ENCODE measurements around the gene MSL3B.

MSL3B gene

DNA sequence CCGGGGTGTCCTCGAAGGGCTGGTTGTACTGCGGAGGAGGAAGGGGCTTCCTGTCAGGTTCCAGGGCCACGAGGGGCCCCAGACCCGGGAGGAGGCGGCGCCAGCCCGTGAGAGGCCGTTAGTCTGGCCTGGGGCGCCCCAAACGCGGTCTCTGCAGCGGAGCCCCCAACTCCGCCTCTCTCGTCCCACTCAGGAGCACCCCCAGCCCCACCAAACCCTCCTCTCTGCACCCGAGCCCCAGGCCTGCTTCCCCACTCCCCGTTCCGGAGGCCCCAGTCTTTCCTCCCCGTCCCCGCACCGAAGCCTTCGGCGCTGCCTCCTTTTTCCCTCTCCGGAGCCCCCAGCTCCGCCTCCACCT is 14.3 kb downstream of the MSL3B start:
- DNase-seq (ENCODE audit: extremely low read depth, low read depth), result no peak

DNA sequence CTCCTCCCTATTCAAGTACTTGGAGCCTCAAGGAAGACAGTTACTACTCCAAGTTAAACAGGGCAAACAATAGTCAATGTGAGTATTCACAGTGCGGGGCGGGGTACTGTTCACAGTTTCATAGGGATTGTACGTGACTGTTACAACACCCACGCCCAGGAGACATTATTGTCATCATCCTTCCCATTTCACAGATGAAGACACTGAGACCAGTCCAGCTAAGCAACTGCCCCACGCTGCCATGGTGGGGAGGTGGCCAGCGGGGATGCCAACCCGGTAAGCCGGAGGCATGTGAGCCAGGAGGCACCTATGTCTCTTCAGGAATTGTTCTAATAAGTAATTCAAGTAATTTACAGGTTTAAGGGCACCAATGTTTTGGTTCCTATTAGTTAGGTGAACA is 14.8 kb downstream of the MSL3B start:
- DNase-seq (ENCODE audit: extremely low read depth, low read depth), result no peak

DNA sequence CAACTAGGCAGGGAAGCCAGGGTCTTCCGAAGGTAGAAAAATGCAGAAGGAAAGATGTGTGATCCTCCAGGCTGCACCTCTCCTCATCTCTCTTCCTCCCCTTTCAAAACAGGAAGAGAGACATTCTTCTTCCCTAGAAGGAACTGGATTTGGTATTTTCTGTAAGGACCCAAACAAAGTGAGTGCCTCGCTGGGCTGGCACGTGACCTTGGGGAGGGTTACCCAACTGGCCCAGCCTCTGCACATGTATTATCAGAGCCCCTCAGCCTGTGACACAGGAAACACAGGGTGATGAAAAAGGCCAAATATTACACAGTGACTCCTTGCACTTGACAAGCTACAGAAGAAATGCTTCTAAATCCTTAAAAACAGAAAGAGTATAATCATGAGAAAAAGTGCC is 16.1 kb downstream of the MSL3B start:
- no peak for DNase-seq (ENCODE audit: extremely low read depth, low read depth)

DNA sequence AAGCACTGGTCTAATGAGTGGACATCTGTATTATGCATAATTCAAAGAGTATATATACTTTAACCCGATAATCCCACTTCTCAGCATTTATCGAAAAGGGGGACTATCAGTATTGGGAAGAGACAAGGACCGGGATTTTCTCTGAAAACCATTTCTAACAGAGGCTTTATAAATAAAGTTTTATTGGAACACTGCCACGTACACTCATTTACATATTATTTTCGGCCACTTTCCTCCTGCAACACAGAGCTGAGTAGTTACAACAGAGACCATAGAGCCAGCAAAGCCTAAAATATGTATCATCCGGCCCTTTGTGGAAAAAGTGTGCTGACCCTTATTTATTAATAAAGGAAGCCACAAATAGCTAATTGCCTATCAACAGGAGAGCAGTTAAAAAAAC is 17.0 kb downstream of the MSL3B start:
- no peak for DNase-seq (ENCODE audit: extremely low read depth, low read depth)

DNA sequence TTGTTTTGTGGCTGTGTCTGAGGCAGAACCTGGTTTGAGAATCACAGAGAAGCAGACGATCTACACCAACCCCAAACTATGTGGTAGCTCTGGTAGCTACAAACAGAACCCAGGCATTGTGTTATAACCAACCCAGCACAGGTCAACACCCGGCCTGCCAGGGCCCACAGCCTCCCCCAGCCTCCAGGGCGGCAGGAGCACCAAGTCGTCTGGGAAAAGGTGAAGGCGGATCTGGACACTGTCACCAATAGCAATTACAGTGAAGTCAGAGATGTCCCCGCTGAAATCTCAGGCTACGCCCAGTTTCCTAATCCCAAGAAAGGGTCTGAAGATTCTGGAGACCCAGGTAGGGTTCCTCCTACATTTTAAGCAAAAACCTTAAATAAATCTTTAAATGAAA is 17.4 kb downstream of the MSL3B start:
- DNase-seq (ENCODE audit: extremely low read depth, low read depth), result no peak

DNA sequence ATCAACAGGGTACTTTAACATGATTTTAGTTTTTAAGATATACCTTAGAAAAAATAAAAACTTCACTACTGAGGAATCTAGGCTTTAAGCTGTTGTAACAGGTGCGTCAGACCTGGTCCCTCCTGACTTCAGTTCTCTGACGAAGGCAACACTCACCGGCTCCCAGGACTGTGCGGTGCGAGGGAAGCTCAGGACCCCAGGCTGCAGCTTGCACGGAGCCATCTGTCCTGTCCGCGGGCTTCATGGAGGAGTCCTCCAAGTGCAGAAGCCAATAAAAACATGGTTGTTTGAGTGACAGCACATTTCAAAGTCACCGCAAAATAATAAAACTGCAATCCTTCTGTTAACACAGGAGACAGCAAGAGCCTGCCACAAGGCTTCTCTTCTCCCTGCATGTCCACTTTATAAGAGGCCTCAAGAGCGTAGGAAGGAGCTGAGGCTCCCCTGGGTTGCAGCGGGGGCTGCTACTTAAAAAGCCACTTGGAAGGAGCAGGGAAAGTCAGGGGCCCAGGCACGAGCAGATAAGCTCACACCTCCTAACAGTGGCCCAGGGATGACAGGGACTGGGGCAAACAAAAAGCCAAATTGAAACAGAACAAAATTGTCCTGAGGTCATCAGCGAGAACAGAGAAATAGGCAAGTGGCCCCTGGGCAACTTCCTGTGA is 18.4 kb downstream of the MSL3B start:
- no peak for DNase-seq (ENCODE audit: extremely low read depth, low read depth)

DNA sequence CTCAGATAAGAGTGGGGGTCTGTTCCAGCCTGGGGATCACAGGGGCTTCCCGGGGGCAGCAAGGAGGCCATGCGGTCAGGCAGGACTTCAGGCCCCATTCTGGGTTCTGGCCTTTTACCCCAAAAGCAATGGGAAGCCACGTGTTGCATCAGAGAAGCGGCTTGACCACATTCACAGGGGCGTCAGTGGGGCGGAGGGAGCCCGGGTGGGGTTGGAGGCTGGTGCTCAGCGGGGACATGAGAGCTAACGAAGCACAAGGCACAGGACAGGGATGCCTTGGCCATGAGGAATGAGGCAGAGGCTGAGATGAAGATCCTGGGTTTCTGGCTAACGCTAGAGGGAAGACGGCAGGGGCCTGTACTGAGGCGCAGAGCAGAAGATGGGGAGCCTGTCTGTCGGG is 19.9 kb downstream of the MSL3B start:
- DNase-seq (ENCODE audit: extremely low read depth, low read depth), result no peak

DNA sequence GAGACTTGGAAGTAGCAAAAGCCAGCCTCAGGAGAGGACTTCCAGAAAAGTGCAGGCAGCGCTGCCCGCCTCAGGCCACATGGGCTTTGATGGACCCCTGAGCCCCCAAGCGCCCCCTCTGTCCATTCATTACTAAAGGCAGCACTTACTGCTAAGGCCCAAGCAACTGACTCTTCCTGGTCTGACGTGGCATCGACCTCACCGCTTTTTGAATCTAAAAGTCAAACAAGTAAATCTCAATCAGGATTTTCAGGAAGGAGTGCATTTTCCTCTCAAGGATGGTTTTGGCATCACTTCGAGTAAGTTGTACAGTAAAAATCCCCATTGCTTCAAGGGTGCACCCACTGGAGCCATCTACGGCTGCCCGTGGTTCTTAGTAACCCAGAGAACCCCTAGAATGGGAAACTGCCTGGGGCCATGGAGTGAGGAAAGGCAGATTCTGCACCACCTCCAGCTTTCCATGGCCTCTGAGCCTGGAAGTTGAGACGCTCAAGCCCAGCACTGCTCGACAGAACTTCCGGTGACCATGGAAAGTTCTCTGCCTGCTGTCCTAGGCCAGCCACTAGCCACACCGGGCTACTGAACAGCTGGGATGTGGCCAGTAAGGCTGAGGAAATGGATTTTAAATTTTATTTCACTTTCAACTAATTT is 20.8 kb downstream of the MSL3B start:
- DNase-seq (ENCODE audit: extremely low read depth, low read depth), result no peak

DNA sequence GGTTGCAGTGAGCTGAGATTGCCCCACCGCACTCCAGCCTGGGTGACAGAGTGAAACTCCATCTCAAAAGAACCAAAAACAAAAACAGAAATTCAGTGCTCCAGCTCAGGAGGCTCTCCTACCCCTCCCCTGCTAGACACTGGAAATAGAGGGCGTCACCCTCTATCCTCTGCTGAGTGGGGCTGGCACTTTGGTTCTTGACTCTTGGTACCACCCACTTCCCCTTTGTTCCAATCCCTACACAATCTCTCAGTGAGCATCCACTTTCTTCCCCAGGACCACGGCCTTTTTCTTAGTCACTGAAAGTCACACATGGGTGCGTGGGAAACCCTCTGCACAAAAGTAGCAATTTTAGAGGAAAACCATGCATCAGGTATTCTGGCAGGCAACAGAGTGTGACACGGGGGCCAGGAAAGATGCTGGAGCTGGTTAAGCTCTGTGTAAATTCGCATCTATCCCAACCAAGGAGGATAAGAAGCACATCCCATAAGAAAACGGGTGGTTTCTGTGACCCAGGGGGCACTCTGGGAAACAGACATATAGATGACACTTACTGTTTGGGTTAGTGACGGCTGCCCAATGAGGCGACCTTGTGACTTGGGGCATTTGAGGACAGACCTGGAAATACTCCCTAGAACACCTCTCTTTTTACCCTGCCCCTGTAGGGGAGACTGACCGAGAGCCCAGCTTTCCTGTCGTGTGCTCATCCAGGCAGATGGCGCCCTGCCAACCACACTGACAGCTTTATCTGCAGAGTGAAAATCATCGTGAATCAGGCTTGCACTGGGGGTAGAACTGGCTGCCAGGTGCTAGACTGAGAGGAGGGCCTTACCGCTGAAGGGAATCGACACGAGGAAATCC is 21.6 kb downstream of the MSL3B start:
- no peak for DNase-seq (ENCODE audit: extremely low read depth, low read depth)

DNA sequence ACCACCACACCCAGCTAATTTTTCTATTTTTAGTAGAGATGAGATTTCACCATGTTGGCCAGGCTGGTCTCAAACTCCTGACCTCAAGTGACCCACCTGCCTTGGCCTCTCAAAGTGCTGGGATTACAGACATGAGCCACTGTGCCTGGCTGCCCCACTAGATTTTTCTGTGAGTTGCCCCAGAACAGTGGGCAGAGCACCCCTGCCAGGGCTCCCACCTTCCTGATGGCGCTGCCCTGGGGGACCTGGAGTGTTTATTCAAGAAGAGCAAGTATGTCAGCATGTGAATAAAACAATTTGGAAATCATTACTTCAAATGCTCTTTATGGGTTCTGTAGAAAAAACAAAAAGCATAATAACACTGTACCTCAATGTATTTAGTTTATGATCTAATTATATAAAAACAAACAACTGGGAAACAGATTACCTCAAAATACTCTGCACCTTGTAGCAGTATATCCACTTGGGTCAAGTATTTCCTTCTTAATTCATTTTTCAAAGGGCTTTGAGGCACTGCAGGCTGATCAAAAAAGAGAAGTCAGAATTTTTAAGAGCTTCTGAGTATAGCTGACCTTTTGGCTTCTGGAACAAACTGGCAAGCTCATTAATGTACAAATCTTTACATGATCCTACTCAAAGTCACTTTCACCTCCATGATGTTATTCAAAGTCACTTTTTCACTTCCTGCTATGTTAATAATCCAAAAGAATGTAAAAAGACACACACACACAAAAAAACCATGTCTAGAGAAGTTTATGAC is 22.7 kb downstream of the MSL3B start:
- DNase-seq (ENCODE audit: extremely low read depth, low read depth), result no peak

DNA sequence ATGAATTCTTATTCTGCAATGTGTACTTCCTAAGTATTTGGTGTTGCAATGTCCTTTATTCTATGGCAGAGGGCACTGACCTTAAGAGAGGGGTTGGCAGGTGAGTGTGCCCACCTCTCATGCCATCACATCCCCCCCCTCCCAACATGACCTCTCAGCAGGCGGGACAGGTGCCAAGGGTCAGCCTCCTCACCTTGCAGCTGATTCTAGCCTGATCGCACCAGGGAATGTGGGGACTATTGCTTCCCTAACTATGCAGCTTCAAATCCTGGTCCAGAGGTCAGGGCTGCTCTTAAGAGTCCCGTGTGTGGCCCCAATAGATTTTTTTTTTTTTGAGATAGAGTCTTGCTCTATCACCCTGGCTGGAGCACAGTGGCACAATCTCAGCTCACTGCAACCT is 23.4 kb downstream of the MSL3B start:
- DNase-seq (ENCODE audit: extremely low read depth, low read depth), result no peak

DNA sequence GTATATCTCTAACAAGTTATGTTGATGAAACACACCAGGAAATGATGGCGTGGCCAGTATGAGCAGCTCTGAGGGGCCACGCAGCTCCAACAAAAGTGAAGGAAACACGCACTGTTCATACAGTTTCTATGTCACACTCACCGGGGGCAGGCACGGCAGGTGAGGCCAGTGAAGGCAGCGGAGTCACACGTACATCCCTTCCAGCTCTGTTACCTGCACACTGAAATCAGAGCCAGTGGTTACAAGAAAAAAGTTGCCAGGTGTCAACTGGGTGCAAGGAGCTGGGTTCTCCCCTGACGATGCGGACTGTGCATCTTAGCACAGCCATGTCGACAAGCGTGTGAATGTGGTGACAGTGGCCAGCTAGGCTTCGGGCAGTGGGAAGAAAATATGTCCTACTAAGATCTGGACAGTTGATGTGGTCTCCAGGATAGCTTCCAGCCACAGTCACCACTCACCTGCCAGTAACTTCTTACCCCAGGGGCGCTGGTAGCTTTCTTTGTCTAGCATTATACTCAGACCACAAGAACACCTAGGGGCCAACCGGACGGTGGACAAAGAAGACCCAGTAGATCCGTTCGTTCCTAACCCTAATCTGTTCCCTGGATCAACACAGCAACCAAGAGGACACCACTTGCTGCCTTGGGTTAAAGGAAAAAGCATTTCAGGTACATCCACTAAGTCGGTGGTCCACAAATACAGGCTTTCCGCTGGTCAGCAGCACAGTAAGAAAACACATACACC is 23.9 kb downstream of the MSL3B start:
- no peak for DNase-seq (ENCODE audit: extremely low read depth, low read depth)

DNA sequence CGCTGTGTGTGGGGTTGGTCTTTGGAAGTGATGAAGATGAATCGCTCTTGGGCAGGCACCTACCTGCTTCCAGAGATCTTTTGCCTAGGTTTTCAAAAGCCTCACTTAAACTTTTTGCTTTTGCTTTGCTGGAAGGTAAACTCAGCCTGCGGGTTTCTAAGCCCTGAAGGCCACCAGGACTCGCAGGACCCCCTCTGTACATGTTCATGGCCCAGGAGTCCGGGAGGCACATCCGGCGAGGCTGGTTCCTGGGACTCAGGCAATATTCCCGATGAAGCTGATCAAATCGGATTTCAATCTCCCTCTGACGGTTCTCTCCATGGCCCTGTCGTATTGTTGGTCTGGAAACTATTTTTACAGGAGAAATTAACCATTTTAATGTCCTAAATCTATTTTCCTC is 27.0 kb downstream of the MSL3B start:
- no peak for DNase-seq (ENCODE audit: extremely low read depth, low read depth)

DNA sequence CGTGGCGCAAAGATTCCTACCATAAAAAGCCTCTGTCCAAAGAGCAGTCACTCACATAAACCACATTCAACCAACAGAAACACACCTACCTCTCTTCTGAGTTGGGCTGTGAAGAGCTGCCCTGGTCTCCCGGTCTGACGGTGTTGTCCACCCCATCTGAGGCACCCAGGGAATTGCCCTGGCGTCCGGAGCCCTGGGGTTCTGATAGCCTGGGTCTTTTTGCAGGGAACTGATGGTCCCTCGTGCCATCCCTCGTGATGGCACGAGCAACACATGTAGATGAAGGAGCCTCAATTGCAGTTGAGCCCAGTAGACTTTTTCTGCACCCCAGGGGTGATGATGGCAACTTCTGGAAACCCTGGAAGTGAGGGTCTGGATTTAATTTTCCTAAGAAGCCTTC is 27.7 kb downstream of the MSL3B start:
- DNase-seq (ENCODE audit: extremely low read depth, low read depth), result no peak

DNA sequence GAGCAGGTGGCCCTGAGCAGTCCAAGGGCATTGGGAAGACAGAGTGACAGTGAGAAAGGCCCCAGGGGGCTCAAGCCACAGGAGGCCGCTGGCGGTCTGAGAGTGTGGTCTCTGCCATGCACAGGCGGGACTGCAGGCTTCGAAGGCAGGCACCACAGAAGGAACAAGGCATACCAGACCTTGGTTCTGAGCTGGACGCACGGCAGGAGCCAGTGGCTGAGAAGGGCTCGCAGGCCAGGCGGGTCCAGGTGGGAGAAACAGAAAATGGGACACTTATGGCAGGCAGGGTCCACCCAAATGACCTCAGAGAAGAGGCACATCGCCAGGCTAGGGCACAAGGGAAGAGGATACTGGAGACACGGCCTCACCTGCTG is 28.8 kb downstream of the MSL3B start:
- no peak for DNase-seq (ENCODE audit: extremely low read depth, low read depth)

DNA sequence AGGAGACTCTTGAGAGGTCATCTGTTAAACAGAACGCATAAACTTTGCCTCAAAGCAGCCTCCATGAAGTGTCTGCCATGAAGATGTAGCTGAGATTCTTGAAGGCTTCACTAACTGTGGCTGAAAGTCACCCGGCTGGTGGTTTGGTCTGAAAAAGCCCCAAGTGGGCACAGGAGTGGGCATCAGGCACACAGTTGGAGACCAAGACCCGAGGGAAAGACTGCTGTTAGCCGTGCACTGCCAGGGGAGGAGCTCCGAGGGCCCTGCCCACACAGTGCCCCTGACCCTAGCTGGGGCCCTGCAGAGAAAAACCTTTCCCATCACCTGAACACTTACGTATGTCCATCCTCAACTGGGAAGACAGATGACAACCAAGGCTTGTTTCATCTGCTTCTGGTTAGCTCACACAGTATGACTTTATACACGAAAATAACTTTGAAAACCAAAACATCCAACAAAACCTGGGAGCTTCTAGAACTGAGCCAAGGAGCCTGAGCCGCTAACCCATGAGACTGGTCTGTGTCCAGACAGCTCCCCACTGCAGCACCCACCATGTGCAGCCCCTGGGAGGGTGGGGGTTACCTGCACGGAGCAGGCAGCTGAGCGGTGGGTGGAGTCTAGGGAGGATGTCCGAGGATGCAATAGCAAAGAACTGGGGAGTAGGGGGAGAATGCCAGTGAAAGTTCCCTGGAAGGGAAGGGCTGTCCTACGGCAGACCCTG is 29.3 kb downstream of the MSL3B start:
- no peak for DNase-seq (ENCODE audit: extremely low read depth, low read depth)

DNA sequence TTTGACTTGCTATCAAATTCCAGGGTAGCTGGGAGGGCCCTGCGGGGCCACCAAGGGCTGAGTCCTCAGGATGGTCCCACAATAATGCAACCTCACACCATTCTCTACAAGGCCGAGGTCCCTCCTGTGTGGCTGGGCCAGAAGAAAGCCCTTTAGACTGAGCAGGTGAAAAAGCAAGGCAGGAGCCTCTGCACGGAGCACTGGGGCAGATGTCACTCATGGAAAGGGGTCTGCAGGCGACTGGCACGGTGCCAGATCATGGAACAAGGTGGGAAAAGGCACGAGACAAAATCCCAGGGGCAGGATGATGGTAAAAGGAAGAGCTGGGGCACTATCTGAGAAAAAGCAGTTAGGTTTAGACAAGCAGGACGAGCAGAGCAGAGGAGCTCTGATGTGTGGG is 29.9 kb downstream of the MSL3B start:
- DNase-seq (ENCODE audit: extremely low read depth, low read depth), result no peak

DNA sequence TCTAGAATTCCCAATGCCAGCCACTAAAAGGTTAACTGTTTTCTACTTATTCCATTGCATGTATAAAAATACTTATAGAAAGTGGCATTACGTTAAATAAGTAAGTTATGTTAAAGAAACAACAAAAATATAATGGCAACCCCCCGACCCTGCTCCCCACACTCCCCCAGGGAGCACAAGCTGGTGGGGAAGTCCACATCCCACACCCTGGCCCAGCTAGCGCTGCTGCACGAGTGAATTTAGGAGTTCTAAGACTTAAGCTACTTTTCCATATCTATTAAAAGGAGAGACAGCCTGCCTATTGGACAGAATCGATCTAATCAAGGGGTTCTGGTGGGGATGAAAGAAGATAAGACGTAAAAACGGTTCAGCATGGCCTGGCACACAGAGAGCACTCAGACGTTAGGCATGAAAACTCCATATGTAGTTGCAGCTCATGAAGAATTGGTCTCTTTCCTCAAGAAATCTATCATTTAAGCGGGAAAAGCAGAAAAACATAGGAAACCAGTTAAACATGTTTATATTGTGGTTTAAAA is 30.4 kb downstream of the MSL3B start:
- DNase-seq (ENCODE audit: extremely low read depth, low read depth), result no peak

DNA sequence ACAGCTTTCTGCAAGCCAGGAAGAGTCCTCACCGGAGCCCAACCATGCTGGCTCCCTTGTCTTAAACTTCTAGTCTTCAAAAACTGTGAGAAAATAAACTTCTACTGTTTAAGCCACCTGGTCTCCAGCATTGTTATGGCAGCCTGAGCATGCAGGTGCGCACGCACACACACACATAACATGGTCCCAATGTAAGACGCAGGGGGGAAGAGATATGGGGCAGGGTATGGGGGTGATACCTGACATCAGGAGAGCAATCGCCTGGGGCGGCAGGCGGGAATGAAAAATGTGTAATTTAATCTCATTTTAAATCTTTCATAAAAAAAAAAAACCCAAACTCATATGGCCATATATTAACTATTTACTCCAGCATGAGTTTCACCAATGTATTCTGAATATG is 31.8 kb downstream of the MSL3B start:
- no peak for DNase-seq (ENCODE audit: extremely low read depth, low read depth)

Data from NCI-H460 (cell line).